Hematopoietic multipotent progenitor cell treated with erythropoietin and hydrocortisone succinate and interleukin-3 and kit ligand, for 6 days (in vitro differentiated cells): ENCODE results near the gene SLC6A13.

Source experiments
- DNase-seq: peaks from one replicate; pipeline ENCODE4 v3.0.0-alpha.2; 2015

SLC6A13 gene

DNA sequence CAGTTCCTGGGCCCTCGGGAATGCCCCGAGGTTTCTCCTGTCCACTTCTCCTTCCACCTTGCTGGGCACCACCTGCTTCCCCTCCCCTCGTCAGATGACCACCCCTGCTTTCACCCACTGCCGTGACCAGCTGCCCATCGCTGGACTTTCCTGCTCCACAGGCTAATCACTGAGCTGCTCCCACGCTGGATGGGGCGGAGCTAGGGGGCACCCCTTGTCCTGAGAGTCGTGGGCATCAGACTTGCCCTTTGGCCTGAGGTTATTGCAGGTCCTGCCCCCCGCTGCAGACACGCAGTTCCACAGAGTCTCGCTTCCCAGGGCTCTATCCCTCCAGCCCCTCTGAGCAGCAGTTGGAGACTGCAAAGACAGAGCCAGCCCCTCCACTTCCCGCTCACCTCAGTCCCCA is 49.1 kb downstream of the SLC6A13 start:
- DNase-seq = no peak

- no peak for DNase-seq
Observed at GRCh38 chr12:212715-213526, 49.7 kb downstream of the SLC6A13 start.

GRCh38 chr12:212415-212714 is 50.3 kb downstream of the SLC6A13 start:
- DNase-seq = no peak

DNA sequence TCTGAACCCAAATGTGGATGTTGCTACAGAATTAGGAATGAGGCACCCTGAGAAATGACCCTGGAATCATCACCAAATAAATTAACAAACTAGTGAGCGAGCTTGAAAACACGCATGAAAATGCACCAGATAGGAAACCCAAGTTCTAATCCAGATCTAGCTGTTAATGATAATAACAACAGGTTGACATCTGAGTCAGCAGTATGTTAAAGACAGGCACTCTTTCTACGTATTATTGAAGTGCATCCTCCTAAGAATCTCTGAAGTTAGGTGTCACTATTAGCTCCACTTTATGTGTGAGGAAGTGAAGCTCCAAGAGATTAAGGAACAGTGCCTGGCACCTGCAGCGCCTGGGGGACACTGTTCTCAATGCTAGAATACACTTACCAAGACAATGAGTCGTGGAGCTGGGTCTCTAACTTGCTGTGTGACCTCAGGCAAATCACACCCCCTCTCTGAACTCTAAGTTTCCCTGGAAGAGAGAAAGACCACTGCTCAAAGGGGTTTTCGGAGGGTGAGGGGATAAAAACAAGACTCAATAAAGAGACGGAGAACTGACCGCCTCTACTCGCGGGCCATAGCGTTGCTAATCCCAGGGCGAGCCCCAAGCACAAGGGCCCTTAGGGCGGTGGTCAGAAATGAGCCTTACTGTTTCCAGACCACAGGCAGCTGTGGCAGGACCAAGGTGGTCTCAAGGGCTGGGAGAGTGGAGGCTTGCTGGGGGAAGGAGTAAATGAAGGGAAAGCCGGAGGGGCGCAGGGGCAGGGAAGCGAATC is 50.8 kb downstream of the SLC6A13 start:
- no peak for DNase-seq

DNA sequence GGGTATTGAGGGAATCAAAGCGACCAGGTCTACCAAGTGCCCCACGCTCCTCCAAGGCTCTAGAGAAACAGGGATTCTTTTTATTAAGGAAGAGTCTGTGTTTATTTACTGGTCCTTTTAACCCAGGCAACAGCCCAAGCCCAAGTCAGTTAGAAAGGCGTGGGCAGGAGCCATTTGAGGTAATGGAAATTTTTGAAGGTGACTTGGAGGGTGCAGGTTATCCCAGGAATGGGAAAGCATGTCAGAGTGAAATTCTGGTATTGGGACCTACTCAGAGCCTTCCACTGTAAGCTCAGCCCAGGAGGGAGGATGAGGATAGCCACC is 51.5 kb downstream of the SLC6A13 start:
- DNase-seq = no peak

DNA sequence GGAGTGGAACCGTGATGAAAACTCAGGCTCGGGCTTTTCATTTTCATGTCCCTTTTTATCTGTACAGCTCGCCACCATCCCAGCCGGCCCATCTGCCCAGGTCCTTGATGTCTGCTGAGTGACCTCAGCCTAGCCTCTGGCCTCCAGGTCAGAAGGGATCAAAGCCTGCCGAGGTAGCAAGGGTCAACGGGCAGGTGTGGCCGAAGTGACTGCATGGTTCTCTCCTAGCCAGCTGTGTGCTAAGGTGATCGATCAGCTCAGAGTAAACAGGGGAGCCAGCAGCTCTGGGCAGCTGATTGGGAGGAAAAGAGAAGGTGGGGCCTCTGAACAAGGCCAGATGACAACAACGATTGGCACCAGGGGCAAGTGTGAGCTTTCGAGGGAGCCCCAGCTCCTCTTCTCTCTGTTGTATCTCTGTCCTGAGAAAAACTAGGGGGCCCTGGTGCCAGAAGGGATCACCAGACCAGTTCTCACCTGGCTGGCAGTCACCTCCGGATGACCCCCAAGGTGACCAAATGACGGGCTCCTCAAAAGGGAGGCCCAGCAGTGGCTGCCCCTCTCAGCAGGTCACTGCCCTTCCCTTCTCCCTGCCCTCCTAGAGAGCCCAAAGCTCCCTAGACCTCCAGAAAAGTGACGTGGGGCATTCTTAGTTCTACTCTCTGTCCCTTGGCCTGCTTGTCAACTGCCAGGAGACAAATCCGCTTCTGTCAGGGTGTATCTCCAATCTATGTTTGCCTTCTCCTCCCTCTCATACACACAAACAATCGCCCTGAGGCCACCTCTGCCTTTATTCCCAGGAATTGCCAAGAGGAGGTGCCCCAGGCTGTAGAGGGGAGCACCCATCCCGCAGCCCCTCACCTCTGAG is 52.1 kb downstream of the SLC6A13 start:
- DNase-seq = no peak

- DNase-seq = no peak
Observed at GRCh38 chr12:209851-210250, 52.8 kb downstream of the SLC6A13 start.

DNA sequence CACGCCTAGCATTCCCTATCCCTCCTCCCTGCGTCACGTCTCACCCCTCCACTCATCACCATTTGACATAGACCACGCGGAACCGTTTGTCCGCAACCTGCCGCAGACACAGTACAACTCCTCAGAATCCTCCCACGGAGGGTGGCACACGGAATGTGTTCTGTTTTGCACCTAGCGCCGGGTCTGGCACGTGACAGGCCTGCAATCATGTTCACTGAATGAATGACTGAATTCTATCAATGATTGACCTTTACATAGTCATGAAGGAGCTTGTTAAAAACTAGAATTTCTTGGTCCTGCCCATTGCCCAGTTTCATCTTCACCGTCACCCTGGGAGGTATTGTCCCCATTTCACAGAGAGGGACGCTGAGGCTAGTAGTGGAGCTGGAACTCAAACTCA is 53.4 kb downstream of the SLC6A13 start:
- DNase-seq = no peak

- no peak for DNase-seq
Observed at GRCh38 chr12:208813-209212, 53.8 kb downstream of the SLC6A13 start.

GRCh38 chr12:207804-208203 is 54.8 kb downstream of the SLC6A13 start:
- no peak for DNase-seq

GRCh38 chr12:206746-207440 is 55.7 kb downstream of the SLC6A13 start:
- no peak for DNase-seq

- no peak for DNase-seq
Observed at GRCh38 chr12:205026-205425, 57.6 kb downstream of the SLC6A13 start.

- DNase-seq = no peak
Observed at GRCh38 chr12:204261-204678, 58.4 kb downstream of the SLC6A13 start.

DNA sequence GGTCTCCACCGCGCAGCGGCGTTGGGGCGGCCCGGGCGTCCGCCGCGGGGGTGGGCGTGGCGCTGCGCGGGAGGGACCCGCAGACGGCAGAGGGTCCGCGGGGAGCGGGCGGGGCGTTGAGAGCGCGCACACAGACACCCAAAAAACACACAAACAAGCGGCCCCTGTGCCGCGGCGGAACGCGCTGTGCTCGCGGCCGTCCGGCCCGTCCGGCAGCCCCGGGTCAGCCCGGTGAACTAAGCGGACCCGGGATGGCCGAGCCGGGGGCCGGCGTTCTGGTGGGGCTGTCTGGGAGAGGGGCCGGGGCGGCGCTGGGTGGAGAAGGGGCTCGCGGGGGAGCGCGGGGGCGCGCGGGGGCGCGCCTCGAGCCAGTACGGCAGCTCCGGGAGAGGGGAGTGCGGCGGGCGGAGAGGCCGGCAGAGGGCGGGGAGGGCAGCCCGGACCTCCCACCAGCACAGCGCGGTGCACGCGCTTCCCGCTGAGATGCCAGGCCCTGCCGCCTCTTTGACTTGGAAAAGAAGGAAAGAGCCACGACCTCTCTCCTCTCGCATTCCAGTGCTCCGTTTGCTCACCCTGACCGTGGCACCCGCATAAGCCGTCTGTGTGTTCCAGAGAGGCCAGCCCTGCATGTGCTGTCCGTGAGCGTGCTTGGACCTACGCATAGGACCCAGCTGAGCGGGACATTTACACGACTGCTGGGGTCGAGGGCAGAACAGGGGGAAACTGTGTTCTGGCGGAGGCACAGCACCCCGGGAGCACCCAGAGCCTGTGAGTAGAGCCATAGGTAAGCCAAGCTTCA is 59.0 kb downstream of the SLC6A13 start:
- DNase-seq = peak; percentile 43

GRCh38 chr12:203074-203461 is 59.6 kb downstream of the SLC6A13 start:
- no peak for DNase-seq

- DNase-seq = no peak
Observed at GRCh38 chr12:202081-202731, 60.4 kb downstream of the SLC6A13 start.

GRCh38 chr12:201361-201760 is 61.3 kb downstream of the SLC6A13 start:
- no peak for DNase-seq

GRCh38 chr12:198705-199104 is 63.9 kb downstream of the SLC6A13 start:
- DNase-seq = no peak

GRCh38 chr12:197911-198695 is 64.5 kb downstream of the SLC6A13 start:
- no peak for DNase-seq

- DNase-seq = no peak
Observed at GRCh38 chr12:197347-197746, 65.3 kb downstream of the SLC6A13 start.

DNA sequence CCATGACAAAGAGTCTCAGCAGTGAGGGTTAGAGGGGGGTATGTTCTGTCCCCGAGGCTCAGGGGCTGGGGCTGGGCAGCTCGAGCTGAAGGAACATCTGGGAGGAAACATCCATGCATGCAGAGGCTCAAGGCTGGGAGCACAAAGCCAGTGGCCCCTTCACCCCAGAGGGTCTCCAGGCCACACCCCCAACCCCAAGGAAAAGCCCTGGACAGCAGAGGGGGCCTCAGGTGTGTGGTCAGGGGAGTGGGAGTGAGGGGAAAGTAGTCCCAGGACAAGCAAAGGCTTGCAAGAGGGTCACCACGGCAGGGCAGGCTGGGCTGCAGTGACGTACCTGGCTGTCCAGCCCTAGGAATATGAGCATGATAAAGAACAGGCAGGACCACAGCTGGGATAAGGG is 66.2 kb downstream of the SLC6A13 start:
- no peak for DNase-seq
